KMS-11 (cell line): ENCODE measurements around the gene NEFH.

Experiments
- H2AFZ ChIP-seq: fragments of 200-600 bp; sonication (generic); 2 replicates; pipeline ENCODE4 v1.6.1; 2016; ENCODE audit warnings: antibody characterized with exemption, mixed run types, low read depth
- H3K27ac ChIP-seq: fragments of 200-600 bp; sonication (generic); 2 replicates; pipeline ENCODE4 v1.6.1; 2016; ENCODE audit warnings: mild to moderate bottlenecking, mixed run types
- H3K27me3 ChIP-seq: fragments of 200-600 bp; sonication (generic); 2 replicates; pipeline ENCODE4 v1.6.1; 2017; ENCODE audit warnings: mild to moderate bottlenecking, low read depth, mixed run types, moderate library complexity; ENCODE audit not compliant: insufficient read depth
- H3K36me3 ChIP-seq: fragments of 200-600 bp; sonication (generic); 2 replicates; pipeline ENCODE4 v1.6.1; 2017; ENCODE audit warnings: mild to moderate bottlenecking, mixed run types; ENCODE audit not compliant: insufficient read depth
- H3K4me1 ChIP-seq: fragments of 200-600 bp; sonication (generic); 2 replicates; pipeline ENCODE4 v1.6.1; 2016; ENCODE audit warnings: mild to moderate bottlenecking, low read depth, mixed run types; ENCODE audit not compliant: poor library complexity, severe bottlenecking
- H3K4me2 ChIP-seq: fragments of 200-600 bp; sonication (generic); 2 replicates; pipeline ENCODE4 v1.7.0; 2016; ENCODE audit warnings: mild to moderate bottlenecking, mixed run types
- H3K4me3 ChIP-seq: fragments of 200-600 bp; sonication (generic); IDR thresholded peaks from 2 replicates; pipeline ENCODE4 v1.6.1; 2017; ENCODE audit warnings: low read depth, low read length, mixed read lengths; ENCODE audit not compliant: insufficient read depth
- H3K79me2 ChIP-seq: fragments of 200-600 bp; sonication (generic); 2 replicates; pipeline ENCODE4 v1.6.1; 2016; ENCODE audit warnings: low read depth, mixed run types; ENCODE audit not compliant: insufficient read depth
- H3K9ac ChIP-seq: fragments of 200-600 bp; sonication (generic); 2 replicates; pipeline ENCODE4 v1.6.1; 2016; ENCODE audit warnings: mild to moderate bottlenecking, mixed run types
- H4K20me1 ChIP-seq: fragments of 200-600 bp; sonication (generic); 2 replicates; pipeline ENCODE4 v1.6.1; 2016; ENCODE audit warnings: mild to moderate bottlenecking, mixed run types; ENCODE audit not compliant: insufficient read depth
- CTCF ChIP-seq: fragments of 200-600 bp; sonication (generic); conservative IDR thresholded peaks from 2 replicates; pipeline ENCODE4 v1.6.1; 2017; ENCODE audit warnings: low read depth, mild to moderate bottlenecking, antibody characterized with exemption, low read length, moderate library complexity, mixed read lengths

The NEFH gene

GRCh38 chr22:29519996-29520395, 40.0 kb downstream of the NEFH start:
- H3K79me2 ChIP-seq: no peaks in the 10 kb centered on the region
- no peaks in the 10 kb centered on the region for H3K27me3 ChIP-seq
- TF ChIP-seq CTCF: no peak
- peaks cover 10% of the 10 kb centered on the region; the same call in 1 of the 2 replicates for H3K36me3 ChIP-seq
- no peak overlapping the region for H3K9ac ChIP-seq
- no peak overlapping the region for H2AFZ ChIP-seq
- no peaks in the 10 kb centered on the region for H3K4me1 ChIP-seq
- H3K27ac ChIP-seq: no peak overlapping the region
- no peak overlapping the region for H3K4me3 ChIP-seq
- no peaks in the 10 kb centered on the region for H4K20me1 ChIP-seq
- no peak overlapping the region for H3K4me2 ChIP-seq

GRCh38 chr22:29520851-29521250, 40.8 kb downstream of the NEFH start:
- Histone ChIP-seq H3K27me3 (no peaks in the 10 kb centered on the region), H3K9ac (no peak overlapping the region), H3K4me2 (no peak overlapping the region), H3K4me3 (no peak overlapping the region), H4K20me1 (no peaks in the 10 kb centered on the region), H3K27ac (no peak overlapping the region), H3K79me2 (no peaks in the 10 kb centered on the region), H3K36me3 (peaks cover 10% of the 10 kb centered on the region; the same call in 1 of the 2 replicates), H2AFZ (no peak overlapping the region), H3K4me1 (no peaks in the 10 kb centered on the region)
- no peak for TF ChIP-seq CTCF

- Histone ChIP-seq H3K79me2 (no peaks in the 10 kb centered on the region), H3K27me3 (no peaks in the 10 kb centered on the region), H3K27ac (no peak overlapping the region), H3K36me3 (peaks cover 10% of the 10 kb centered on the region; the same call in 1 of the 2 replicates), H3K4me2 (no peak overlapping the region), H2AFZ (no peak overlapping the region), H4K20me1 (no peaks in the 10 kb centered on the region), H3K4me1 (no peaks in the 10 kb centered on the region), H3K4me3 (no peak overlapping the region), H3K9ac (no peak overlapping the region)
- TF ChIP-seq CTCF: no peak
These were observed 41.5 kb downstream of the NEFH start for GRCh38 chr22:29521526-29521925.

- Histone ChIP-seq H4K20me1 (no peaks in the 10 kb centered on the region), H3K27me3 (no peaks in the 10 kb centered on the region), H3K9ac (no peak overlapping the region), H3K27ac (no peak overlapping the region), H3K79me2 (no peaks in the 10 kb centered on the region), H2AFZ (no peak overlapping the region), H3K4me3 (no peak overlapping the region), H3K36me3 (peaks cover 10% of the 10 kb centered on the region; the same call in 1 of the 2 replicates), H3K4me2 (no peak overlapping the region), H3K4me1 (no peaks in the 10 kb centered on the region)
- TF ChIP-seq CTCF: no peak
These were observed 43.7 kb downstream of the NEFH start for GRCh38 chr22:29523761-29524160.
